Activated T-cell treated with anti-CD3 and anti-CD28 coated beads for 1 hour (primary cell): ENCODE results near the gene SRBD1.
"Not testable (repeated sequence)": the region's sequence is repeated elsewhere in the genome, so short reads cannot be mapped to it uniquely, and the experiment has no call there.

ENCODE experiments used
- DNase-seq: peaks from one replicate; pipeline ENCODE4 v3.0.0-alpha.2; 2020; ENCODE audit warnings: low read depth

Gene SRBD1

DNA sequence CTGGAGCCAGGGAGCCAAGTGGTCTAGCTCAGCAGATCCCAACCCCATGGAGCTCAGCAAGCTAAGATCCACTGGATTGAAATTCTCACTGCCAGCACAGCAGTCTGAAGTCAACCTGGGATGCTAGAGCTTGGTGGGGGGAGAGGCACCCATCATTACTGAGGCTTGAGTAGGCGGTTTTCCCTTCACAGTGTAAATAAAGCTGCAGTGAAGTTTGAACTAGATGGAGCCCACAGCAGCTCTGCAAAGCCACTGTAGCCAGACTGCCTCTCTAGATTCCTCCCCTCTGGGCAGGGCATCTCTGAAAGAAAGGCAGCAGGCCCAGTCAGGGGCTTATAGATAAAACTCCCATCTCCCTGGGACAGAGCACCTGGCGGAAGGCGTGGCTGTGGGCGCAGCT is 185.0 kb downstream of the SRBD1 start:
- not testable (repeated sequence) for DNase-seq

DNA sequence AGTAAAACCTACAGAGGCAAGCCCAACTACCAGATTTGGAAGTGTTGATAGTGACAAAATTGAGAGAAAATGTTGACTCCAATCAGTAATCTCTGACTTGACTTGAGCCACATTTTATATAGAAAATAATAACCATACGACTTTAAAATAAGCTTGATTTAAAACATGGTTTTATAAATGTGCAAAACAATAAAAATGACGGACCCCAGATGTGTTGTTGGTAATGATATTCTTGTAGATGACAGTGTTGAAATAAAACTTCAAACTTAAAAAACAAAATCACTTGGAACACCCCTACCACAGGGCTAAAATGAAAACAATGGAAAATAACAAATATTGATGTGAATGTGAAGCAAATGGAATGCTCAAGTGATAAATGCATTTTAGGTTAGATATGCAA is 188.1 kb downstream of the SRBD1 start:
- DNase-seq = no peak

DNA sequence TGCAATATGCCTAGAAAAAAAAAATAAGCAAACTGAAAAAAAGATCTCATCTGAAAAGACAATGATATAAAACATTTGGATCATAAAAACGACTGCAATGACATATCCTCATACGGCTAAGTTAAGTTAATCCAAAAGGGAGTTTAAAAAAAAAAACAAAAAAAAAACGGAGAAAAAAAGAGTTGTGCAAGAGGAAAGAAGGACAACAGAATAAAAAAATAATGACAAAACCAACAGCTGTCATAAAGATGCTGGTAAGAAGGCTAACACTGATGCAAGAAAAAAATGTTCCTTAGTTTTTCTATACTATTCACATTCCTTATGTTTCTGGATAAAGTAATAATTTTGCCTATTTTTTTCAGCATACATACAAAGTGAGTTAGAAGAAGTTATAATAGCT is 192.5 kb downstream of the SRBD1 start:
- DNase-seq = no peak

DNA sequence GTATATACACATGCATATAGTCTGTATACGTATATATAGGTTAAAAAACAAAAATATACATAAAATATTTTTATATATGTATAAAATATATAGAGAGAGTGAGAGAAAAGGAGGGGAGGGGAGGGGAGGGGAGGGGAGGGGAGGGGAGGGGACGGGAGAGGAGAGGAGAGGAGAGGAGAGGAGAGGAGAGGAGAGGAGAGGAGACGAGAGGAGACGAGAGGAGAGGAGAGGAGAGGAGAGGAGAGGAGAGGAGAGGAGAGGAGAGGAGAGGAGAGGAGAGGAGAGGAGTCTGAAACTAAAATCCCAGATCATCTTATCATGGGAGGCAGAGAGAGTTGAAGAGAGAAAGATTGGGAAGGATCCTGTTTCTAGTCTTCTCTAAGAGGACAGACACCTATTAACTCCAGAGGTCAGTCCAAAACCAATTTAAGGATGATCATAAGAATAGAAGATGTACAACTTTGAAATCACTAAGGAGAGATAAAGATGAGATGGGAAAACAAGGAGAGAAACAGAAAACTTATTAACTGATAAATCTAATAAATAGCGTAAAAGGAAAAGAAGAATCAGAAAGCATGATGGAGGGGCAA is 195.4 kb downstream of the SRBD1 start:
- no peak for DNase-seq

DNA sequence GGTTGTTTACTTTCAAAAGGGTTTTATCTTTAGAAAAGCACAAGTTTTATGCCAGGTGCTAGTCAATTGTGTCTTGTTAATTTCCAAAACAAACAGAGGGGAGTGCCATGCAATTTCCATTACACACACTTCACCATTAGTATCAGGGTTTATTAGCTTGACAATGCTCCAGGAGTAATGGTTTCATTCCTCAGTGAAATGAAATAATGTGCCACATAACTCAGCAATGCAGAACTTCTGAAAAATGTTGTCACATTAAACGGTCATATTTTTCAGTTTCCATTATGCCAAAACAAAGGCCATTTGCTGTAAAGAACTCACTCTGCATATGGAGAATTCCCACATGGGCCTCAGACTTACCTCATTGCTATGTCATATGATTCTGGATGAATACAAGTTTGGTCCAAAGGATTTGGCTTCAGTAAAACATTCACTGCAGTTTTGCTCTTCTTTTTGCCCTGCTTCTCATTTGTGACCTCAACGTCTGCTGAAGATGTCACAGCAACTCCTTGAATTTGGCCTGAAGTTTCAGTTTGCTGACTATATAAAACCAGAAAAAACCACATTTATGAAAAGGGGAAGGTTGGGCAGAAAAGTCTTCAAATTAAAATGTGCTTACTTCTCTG is 198.2 kb downstream of the SRBD1 start:
- no peak for DNase-seq

DNA sequence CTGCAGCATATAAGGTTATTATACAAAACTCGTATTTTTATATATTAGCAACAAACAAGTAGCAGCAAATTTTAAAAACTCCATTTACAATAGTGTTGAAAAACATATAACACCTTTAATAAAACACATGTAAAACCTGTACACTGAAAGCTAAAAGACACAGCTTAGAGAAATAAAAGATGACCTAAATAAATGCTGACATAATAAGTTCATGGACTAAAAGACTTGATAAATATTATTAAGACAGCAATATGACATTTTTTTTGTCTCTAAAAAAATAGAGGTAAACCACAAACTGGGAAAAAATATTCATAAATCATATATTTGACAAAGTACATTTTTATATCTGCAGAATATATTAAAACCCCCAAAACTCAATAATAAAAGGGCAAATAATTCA is 201.4 kb downstream of the SRBD1 start:
- no peak for DNase-seq

DNA sequence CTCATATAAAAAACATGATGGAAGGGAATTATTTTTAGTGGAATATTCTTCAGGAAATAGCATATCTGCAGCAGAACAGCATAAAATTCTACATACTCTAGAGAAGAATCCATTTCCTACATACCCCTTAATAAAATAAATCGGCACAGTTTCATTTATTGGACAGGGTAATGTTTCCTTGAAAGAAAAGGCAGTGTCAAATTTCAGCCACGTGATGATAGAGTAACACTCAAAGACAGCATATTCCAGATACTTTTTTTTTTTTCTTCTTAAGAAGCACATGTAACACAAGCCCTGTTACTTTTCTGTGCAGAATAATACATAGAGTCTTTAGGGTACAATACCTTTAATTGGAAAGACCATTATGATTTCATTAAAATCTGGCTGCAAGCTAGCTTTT is 204.4 kb downstream of the SRBD1 start:
- no peak for DNase-seq

DNA sequence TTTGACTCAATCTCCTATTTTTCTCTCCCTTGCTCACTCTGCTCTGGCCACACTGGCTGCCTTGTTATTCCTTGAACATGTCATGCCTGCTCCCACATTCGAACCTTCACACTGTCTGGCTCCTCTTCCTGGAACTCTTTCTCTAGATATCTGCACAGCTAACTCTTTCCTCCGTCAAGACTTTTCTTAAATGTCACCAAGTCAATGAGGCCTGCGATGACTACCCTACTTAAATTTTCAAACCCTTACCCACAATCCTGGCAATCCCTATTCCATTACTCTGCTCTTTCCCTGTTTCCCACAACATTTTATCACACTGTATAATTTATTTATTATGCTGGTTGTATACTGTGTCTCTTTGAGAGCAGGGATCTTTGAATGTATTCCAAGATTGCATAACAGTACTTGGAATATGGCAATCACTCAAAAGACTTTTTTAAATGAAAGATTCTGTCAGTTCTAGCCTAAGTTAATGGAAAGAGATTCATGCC is 206.2 kb downstream of the SRBD1 start:
- DNase-seq = no peak

DNA sequence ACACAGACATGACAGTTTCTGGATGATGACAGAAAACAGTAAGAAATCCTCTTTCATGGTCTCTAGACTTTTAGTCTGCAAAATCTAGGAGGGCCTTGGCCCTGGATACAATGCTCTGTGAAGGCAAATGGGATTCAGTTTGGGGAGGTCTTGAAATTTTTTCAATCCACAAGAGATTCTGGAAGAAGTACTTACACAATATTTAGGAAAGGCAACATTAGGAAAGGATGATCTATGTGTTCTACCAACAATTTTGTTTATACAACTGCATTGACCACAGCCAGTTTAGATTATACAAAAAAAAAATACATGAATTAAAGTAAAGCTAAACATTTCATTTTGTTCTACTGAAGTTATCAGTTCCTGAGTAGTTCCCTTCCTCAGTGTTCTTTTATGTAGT is 208.0 kb downstream of the SRBD1 start:
- DNase-seq = no peak

DNA sequence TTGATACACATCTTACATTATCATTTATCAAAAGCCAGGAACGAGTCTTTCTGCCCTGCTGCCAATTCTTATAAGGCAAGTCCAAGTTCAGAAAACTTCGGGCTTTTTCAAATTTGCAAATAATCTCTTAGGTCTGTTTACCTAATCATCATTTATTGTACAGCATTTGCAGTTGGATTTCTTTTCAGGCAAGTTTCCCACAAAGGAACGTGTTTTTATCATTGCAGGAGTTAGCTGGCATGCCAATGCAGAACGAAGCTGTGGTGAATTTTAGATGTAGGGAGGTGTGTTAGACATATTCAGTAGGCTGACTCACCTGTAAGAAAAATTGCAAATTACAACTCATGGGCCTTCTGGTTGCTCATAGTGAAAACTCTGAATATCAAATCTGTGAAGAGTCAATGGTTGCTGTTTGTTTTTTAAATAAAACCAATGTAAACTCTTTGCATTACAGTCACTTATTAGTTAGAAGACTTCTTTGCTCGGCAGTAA is 209.6 kb downstream of the SRBD1 start:
- no peak for DNase-seq

DNA sequence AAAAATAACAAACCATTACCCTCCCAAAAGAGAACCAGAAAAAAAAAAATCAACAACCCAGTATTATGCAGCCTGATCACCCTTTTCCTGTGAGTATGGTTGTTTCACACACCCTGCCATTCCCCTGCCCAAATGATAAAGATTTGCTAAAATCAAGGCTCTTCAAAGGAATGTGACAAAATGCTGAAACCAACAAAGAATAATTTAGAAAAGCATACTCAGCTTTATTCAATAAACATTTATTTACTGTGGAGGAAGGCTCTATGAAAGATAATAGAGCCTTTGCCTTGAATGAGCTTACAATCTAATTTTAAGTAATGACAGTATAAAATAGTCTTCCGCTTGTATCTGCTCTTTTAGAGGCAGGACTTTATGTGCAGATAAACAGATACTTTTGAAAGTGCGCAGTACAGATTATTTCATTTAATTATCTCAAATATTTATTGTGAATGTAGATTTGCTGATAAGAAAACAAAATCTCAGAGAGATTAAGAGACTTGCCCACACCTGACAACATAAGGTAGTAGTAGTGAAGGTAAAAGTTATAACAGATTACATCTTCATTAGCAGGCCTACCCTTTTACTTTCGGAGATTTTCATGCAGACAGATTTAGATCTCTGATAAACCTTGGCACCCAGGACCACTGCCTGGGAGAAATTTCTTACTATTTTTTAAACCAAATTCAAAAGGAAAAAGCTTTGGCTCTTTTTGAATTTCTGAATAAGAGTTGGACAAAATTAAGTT is 211.9 kb downstream of the SRBD1 start:
- no peak for DNase-seq

DNA sequence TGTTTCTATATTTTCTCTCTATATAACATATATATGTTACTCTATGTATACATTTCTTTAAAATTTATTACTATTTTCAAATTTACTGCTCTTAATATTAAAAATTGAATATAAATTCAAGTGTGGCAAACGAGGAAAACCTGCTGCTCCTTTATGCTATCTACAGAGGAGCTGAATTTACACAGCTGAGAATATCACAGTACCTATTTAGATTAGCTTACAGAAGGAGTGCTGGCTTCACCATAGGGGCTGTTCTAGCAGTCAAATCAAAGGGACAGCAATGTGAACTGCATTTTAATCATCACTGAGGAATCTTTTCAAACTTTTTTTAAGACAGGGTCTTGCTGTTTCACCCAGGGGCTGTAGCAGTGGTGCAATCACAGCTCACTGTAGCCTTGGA is 213.8 kb downstream of the SRBD1 start:
- no peak for DNase-seq

DNA sequence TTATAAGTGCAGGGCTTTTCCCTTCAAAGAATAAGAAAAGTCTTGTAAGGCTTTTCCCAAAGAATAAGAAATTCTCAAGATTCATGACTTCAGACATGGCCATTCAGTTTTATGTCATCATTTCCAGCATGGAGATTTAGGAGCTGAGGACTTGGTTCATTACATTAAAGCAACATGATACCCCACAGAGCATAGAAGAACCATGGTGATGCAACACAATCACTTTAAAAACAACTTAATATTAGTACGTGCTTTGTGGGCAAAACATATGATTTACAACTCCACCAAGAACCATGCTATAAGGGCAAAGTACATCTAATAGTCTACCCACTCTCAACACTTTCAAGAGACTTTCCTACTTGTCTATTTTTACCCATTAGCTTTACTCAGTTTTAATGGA is 214.4 kb downstream of the SRBD1 start:
- no peak for DNase-seq

DNA sequence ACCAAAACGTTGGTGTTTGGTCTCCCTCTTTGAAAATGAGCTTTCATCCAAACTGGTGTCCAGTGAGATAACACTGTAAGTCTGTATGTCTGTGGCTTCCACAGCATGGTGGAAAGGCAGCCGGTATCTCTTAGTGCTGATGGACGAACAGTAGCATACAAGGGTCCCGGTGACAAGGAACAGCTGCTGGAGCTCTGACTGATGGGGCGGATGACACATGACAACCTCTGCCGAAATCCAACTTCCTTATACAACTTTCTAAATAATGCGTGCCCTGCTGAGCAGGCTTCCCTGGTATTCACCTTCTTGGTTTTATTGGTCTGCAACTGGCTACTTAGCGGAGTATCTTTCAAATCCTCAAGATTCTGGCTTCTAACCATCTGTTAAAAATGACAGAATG is 216.2 kb downstream of the SRBD1 start:
- DNase-seq = no peak

DNA sequence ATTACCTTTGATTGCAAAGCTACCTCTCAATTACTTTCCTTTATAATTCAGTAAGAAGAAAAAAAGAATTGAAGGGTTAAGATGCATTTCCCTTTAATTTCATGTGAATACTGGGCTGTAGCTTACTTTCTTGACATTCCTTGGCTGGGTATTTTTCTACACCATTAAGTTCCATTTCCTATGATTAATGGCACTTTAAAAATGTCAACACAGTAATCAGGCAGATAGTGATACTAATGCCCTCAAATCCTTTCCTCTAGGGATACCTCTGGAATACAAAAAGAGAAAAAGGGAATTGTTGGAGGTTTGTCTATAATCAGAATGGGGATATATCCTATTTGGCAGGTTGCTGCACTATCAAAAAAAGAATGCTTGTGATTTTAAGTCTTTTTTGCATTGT is 216.9 kb downstream of the SRBD1 start:
- DNase-seq = no peak

DNA sequence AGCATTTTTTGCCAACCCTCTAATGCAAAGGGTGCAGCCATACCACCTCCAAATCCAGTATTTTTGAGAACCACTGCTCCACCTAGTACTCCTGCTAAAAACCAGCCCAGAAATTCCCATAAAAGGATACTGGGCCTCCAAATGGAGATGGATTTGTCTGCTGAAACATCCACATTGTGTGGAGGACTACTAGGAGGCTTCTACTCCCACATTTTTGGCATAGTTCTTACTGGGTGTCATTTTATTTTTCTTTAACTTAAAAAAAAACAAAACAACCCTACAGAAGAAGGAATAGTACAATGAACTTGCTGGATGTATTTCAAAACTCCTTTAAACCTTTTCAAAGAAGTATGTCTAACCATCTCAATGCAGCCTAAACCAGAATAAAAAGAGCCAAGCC is 219.2 kb downstream of the SRBD1 start:
- no peak for DNase-seq

DNA sequence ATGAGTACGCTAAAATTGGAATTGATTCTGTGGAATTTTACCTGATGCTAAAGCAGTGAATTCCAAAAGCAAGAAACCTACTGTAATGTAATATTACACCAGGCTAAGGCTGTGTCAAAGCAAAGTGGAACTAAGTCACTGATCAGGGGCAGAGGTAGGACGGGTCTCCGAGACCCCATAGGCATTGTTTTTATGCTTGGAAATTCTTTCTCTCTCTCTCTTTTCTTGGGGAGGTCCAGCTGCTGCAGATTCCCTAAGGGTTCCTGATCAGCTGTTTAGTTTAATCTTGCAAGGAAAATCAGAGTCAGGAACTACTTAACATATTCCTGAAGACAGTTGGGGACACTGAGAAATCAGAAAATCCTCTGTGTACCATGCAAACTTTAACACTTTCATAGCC is 220.2 kb downstream of the SRBD1 start:
- DNase-seq = no peak

DNA sequence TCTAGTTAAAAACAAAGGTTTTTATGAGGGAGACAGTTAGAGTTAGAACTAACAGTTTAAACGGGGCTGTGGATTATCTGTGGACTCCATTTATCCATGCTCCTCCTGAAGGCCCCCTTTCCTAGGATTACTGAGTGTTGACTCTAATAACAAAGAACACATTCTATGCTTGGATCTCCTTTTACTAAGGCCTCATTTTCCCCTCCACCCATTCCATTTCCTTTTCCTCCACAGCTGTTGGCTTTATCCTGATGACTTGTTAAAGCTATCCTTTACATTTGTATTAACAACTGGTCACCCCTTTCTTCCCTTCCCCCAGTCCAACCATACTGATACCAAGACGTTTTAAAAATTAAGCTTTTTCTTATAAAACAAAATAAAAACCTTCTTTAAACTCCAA is 220.6 kb downstream of the SRBD1 start:
- DNase-seq = no peak

DNA sequence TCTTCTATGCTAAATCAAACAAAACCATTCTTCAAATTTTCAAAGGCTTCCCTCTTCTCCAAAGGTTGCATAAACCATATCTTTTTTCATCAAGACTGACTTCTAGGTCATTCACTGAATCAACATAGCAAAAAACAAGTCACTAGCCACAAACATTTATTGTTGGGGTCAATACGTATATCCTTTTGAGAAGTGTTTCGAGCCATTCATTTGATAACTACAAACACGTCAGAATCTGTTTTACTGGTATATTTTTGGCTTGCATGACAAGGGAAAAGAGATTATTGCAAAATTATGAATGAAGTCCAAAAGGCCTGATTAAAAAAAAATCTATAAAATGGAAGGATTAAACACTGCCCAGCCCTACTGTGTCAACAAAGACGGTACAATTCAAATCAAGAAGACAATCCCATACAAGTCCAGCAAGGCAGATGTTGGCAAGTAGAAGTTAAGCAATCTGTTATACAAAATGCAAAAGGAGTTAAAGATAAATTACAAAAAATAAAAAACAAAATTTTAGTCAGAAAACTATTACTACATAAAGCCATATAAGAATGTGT is 222.4 kb downstream of the SRBD1 start:
- no peak for DNase-seq

DNA sequence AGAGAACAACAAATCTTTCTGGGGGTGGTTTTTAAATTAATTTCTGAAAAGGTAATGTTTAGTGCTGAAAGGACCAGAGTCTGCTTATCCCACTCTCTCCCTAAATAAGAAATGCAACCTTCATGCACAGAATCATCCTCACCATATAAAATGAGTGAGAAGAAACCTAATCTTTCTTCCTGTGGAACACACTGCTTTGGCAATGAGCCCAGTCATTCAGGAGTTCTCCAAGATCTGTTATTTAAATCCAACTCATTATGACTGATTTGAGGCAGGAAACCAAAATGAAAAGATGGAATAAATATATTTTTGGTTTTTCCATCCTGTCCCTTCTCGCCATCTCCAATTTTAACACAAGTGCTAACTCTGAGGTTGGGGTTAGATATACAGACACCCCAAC is 228.3 kb downstream of the SRBD1 start:
- DNase-seq = no peak

DNA sequence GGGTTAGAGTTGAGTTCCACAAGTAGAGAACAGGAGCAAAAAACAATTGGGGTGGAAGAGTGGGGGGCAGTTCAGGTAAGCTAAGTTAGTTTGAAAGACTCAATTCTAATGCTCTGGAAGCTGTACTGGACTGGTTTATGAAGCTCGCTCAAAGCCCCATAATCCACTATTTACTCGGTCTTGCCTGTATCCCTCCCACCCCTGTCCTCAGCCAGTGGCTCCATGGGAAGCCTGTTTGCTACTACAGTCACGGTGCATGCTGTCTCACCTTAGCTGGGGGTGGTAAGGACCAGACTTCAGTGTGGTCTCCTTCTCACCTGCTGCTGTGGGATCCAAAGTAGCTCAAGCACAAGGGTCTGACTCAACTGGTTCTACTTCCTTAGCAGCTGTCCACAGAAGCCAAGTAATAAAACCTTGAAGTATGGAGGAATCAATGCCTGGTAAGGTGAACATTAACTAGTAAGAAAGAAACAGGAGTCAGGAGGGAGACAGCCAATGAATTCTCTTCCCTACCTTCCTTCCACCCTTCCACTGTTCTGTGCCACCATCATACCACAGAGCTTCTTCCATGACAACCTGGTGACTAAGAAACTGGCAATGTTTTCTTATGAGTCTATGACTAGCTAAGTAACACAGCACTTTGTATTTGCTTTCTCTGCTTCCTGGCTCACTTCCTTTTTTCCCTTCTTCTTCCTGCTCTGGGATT is 230.8 kb downstream of the SRBD1 start:
- no peak for DNase-seq

DNA sequence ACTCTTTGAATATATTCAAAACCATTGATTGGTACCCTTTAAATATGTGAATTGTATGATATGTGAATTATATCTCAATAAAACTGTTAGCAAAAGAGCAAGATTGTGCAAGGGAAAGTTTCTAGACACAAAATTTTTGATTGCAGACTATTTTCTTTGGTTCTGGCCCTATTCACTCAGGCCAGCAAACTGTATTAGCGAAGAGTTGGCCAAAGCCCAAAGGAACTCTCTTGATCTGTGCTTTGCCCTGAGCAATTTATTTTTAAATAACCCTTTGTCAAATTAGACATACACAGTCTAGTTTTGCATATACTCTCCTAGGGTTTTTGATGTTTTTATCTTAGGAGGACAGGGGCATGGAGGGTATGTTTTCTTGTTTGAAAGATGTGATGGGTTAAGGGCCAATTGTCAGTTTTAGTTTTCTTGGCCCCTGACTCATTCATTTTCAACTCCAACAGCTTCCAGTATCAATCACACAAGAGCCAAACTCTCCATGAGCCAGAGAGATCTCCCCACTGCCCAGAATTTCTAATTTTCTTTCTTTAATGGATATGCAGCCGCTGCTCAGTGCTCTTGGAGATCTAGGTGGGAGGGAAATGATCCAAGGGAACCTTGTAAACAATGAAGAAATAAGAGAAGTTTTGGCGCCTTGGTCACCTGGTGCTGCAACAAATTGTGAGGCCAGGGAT is 231.5 kb downstream of the SRBD1 start:
- DNase-seq = no peak
